Erythroblast (primary cell): ENCODE data around the gene RTCB.

Experiments used
- GATA1 ChIP-seq: IDR thresholded peaks from 2 replicates; pipeline ENCODE4 v1.6.1; 2011; ENCODE audit warnings: low read depth, mild to moderate bottlenecking, control low read depth, low read length, moderate library complexity
- POLR2A ChIP-seq: IDR thresholded peaks from 2 replicates; pipeline ENCODE4 v1.6.1; 2011; ENCODE audit warnings: mild to moderate bottlenecking, low read length

DNA sequence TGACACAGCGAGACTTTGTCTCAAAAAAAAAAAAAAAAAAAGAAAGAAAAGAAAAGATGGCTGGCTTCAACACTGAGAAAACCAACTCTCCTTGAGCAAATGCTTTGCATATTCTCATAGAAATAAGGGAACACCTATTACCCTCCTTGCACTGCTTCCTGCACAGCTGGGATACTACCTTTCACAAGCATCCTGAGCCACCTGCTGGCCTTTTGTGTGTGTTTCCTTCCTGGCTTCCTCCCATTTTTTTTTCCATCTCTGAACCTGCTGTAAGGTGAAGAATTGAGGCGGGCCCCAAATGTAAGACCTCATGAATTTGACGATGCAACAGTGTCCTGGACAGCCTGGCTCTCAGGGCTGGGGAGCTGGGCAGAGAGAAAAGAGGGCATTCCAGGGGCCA, 56.3 kb downstream of the RTCB start:
- no peak for TF ChIP-seq POLR2A
- no peak for TF ChIP-seq GATA1
